ENCODE data around the gene CD5L. TPM values are rescaled to one million over a fixed set of nuclear protein-coding genes. Genes with fewer than 3 reads are reported as not detected.

Gene CD5L
- total RNA-seq = not detected in 2 replicates

GRCh38 chr1:157841708-157842107 lies at the start of gene CD5L:
Gene CD5L (minus strand): TSS chr1:157841808. CDS start chr1:157841701, 107 bp downstream.
- Mint-ChIP-seq H3K27me3 (ENCODE audit: insufficient read depth) (no peaks in the 10 kb centered on the region), H3K9me3 (no peaks in the 10 kb centered on the region), H3K36me3 (ENCODE audit: low read depth) (no peaks in the 10 kb centered on the region)

GRCh38 chr1:157882580-157882979 lies 41.0 kb upstream of the CD5L start:
- H3K4me3 Mint-ChIP-seq = no peak overlapping the region
- no peaks in the 10 kb centered on the region for H3K4me1 Mint-ChIP-seq (ENCODE audit: low read depth)
- H3K36me3 Mint-ChIP-seq (ENCODE audit: low read depth) = no peaks in the 10 kb centered on the region
- H3K27ac Mint-ChIP-seq = no peak overlapping the region
- intact Hi-C loops (cut with micrococcal nuclease) = no loop called here
- H3K27me3 Mint-ChIP-seq (ENCODE audit: insufficient read depth) = peaks cover 2% of the 10 kb centered on the region
- DNase-seq (ENCODE audit: low spot score) = no peak
- no peaks in the 10 kb centered on the region for H3K9me3 Mint-ChIP-seq

More at GRCh38 chr1:157841708-157842107, at the start of gene CD5L:
- no peak for DNase-seq (ENCODE audit: low spot score)
- H3K27ac Mint-ChIP-seq = no peak within 1 kb of the TSS
- H3K4me3 Mint-ChIP-seq = no peak within 1 kb of the TSS
- intact Hi-C loops (cut with micrococcal nuclease) = no loop called here
- H3K4me1 Mint-ChIP-seq (ENCODE audit: low read depth) = no peaks in the 10 kb centered on the region

- H3K27ac Mint-ChIP-seq = no peak overlapping the region
Observed at GRCh38 chr1:157880621-157881020, 39.0 kb upstream of the CD5L start.

GRCh38 chr1:157878059-157878458 lies 36.5 kb upstream of the CD5L start:
- Mint-ChIP-seq H3K4me1 (ENCODE audit: low read depth) (no peaks in the 10 kb centered on the region), H3K27ac (no peak overlapping the region), H3K36me3 (ENCODE audit: low read depth) (no peaks in the 10 kb centered on the region), H3K9me3 (no peaks in the 10 kb centered on the region), H3K4me3 (no peak overlapping the region), H3K27me3 (ENCODE audit: insufficient read depth) (peaks cover 6% of the 10 kb centered on the region)
- DNase-seq (ENCODE audit: low spot score) = no peak
- intact Hi-C loops (cut with micrococcal nuclease) = no loop called here

More at GRCh38 chr1:157880621-157881020, 39.0 kb upstream of the CD5L start:
- no peak overlapping the region for H3K4me3 Mint-ChIP-seq
- intact Hi-C loops (cut with micrococcal nuclease) = no loop called here
- H3K4me1 Mint-ChIP-seq (ENCODE audit: low read depth) = no peaks in the 10 kb centered on the region
- peaks cover 2% of the 10 kb centered on the region for H3K27me3 Mint-ChIP-seq (ENCODE audit: insufficient read depth)
- H3K9me3 Mint-ChIP-seq = no peaks in the 10 kb centered on the region
- H3K36me3 Mint-ChIP-seq (ENCODE audit: low read depth) = no peaks in the 10 kb centered on the region
- no peak for DNase-seq (ENCODE audit: low spot score)

GRCh38 chr1:157870490-157870889 lies 28.9 kb upstream of the CD5L start:
- Mint-ChIP-seq H3K27me3 (ENCODE audit: insufficient read depth) (peaks cover 5% of the 10 kb centered on the region), H3K27ac (no peak overlapping the region), H3K4me3 (no peak overlapping the region), H3K36me3 (ENCODE audit: low read depth) (no peaks in the 10 kb centered on the region), H3K9me3 (no peaks in the 10 kb centered on the region), H3K4me1 (ENCODE audit: low read depth) (no peaks in the 10 kb centered on the region)
- intact Hi-C loops (cut with micrococcal nuclease) = no loop called here
- no peak for DNase-seq (ENCODE audit: low spot score)

- no peak for DNase-seq (ENCODE audit: low spot score)
- Mint-ChIP-seq H3K27ac (no peak overlapping the region), H3K4me1 (ENCODE audit: low read depth) (no peaks in the 10 kb centered on the region), H3K36me3 (ENCODE audit: low read depth) (no peaks in the 10 kb centered on the region), H3K4me3 (no peak overlapping the region), H3K9me3 (no peaks in the 10 kb centered on the region), H3K27me3 (ENCODE audit: insufficient read depth) (peaks cover 5% of the 10 kb centered on the region)
- intact Hi-C loops (cut with micrococcal nuclease) = no loop called here
Observed at GRCh38 chr1:157868654-157869053, 27.0 kb upstream of the CD5L start.

GRCh38 chr1:157862114-157863070 lies 20.8 kb upstream of the CD5L start:
- intact Hi-C loops (cut with micrococcal nuclease) = no loop called here
- no peak overlapping the region for H3K4me3 Mint-ChIP-seq
- H3K4me1 Mint-ChIP-seq (ENCODE audit: low read depth) = no peaks in the 10 kb centered on the region
- DNase-seq (ENCODE audit: low spot score) = no peak
- no peak overlapping the region for H3K27ac Mint-ChIP-seq
- H3K27me3 Mint-ChIP-seq (ENCODE audit: insufficient read depth) = peaks cover 1% of the 10 kb centered on the region
- H3K9me3 Mint-ChIP-seq = no peaks in the 10 kb centered on the region
- H3K36me3 Mint-ChIP-seq (ENCODE audit: low read depth) = no peaks in the 10 kb centered on the region

GRCh38 chr1:157856538-157856937 lies 14.9 kb upstream of the CD5L start:
- Mint-ChIP-seq H3K27ac (no peak overlapping the region), H3K9me3 (no peaks in the 10 kb centered on the region)

GRCh38 chr1:157852476-157852875 lies 10.9 kb upstream of the CD5L start:
- Mint-ChIP-seq H3K4me1 (ENCODE audit: low read depth) (no peaks in the 10 kb centered on the region), H3K36me3 (ENCODE audit: low read depth) (no peaks in the 10 kb centered on the region), H3K9me3 (no peaks in the 10 kb centered on the region), H3K27ac (no peak overlapping the region), H3K4me3 (no peak overlapping the region), H3K27me3 (ENCODE audit: insufficient read depth) (peaks cover 3% of the 10 kb centered on the region)
- intact Hi-C loops (cut with micrococcal nuclease) = no loop called here
- no peak for DNase-seq (ENCODE audit: low spot score)

More at GRCh38 chr1:157856538-157856937, 14.9 kb upstream of the CD5L start:
- intact Hi-C loops (cut with micrococcal nuclease) = no loop called here
- Mint-ChIP-seq H3K36me3 (ENCODE audit: low read depth) (no peaks in the 10 kb centered on the region), H3K4me1 (ENCODE audit: low read depth) (no peaks in the 10 kb centered on the region), H3K4me3 (no peak overlapping the region), H3K27me3 (ENCODE audit: insufficient read depth) (peaks cover 5% of the 10 kb centered on the region)
- no peak for DNase-seq (ENCODE audit: low spot score)

GRCh38 chr1:157849229-157849875 lies 7.7 kb upstream of the CD5L start:
- no peaks in the 10 kb centered on the region for H3K9me3 Mint-ChIP-seq
- no peak overlapping the region for H3K4me3 Mint-ChIP-seq
- no peak overlapping the region for H3K27ac Mint-ChIP-seq
- DNase-seq (ENCODE audit: low spot score) = no peak
- no peaks in the 10 kb centered on the region for H3K36me3 Mint-ChIP-seq (ENCODE audit: low read depth)
- no peaks in the 10 kb centered on the region for H3K4me1 Mint-ChIP-seq (ENCODE audit: low read depth)
- intact Hi-C loops (cut with micrococcal nuclease) = no loop called here
- no peaks in the 10 kb centered on the region for H3K27me3 Mint-ChIP-seq (ENCODE audit: insufficient read depth)

GRCh38 chr1:157844089-157844830 lies 2.7 kb upstream of the CD5L start:
- H3K27me3 Mint-ChIP-seq (ENCODE audit: insufficient read depth) = no peaks in the 10 kb centered on the region
- no peak for DNase-seq (ENCODE audit: low spot score)
- H3K9me3 Mint-ChIP-seq = no peaks in the 10 kb centered on the region
- no peak overlapping the region for H3K4me3 Mint-ChIP-seq
- intact Hi-C loops (cut with micrococcal nuclease) = no loop called here
- H3K27ac Mint-ChIP-seq = no peak overlapping the region
- H3K4me1 Mint-ChIP-seq (ENCODE audit: low read depth) = no peaks in the 10 kb centered on the region
- H3K36me3 Mint-ChIP-seq (ENCODE audit: low read depth) = no peaks in the 10 kb centered on the region

GRCh38 chr1:157842939-157843338 lies 1.3 kb upstream of the CD5L start:
- Mint-ChIP-seq H3K36me3 (ENCODE audit: low read depth) (no peaks in the 10 kb centered on the region), H3K27ac (no peak overlapping the region)

GRCh38 chr1:157838966-157839365 lies 2.6 kb downstream of the CD5L start:
- Mint-ChIP-seq H3K27ac (no peak overlapping the region), H3K4me3 (no peak overlapping the region), H3K4me1 (ENCODE audit: low read depth) (no peaks in the 10 kb centered on the region), H3K9me3 (no peaks in the 10 kb centered on the region), H3K27me3 (ENCODE audit: insufficient read depth) (no peaks in the 10 kb centered on the region), H3K36me3 (ENCODE audit: low read depth) (no peaks in the 10 kb centered on the region)
- intact Hi-C loops (cut with micrococcal nuclease) = no loop called here
- DNase-seq (ENCODE audit: low spot score) = no peak

More at GRCh38 chr1:157842939-157843338, 1.3 kb upstream of the CD5L start:
- H3K4me3 Mint-ChIP-seq = no peak overlapping the region
- no peaks in the 10 kb centered on the region for H3K4me1 Mint-ChIP-seq (ENCODE audit: low read depth)
- no peaks in the 10 kb centered on the region for H3K27me3 Mint-ChIP-seq (ENCODE audit: insufficient read depth)
- intact Hi-C loops (cut with micrococcal nuclease) = no loop called here
- DNase-seq (ENCODE audit: low spot score) = no peak
- H3K9me3 Mint-ChIP-seq = no peaks in the 10 kb centered on the region
